AG04450 (cell line): ENCODE data around the gene PDZRN3. TPM values are rescaled to one million over a fixed set of nuclear protein-coding genes. Genes with fewer than 3 reads are reported as not detected.

Experiments
- CTCF ChIA-PET: fragments of 300-600, 350-600 bp; formaldehyde crosslinking; extraction: SDS; loops from one replicate; lab custom pipeline; 2022; ENCODE audit warnings: antibody characterized with exemption, inconsistent platforms; lab: Charles Lee
- POLR2A ChIA-PET: fragments of 350-600 bp; formaldehyde crosslinking; extraction: SDS; loops from one replicate; lab custom pipeline; 2021; ENCODE audit warnings: antibody characterized with exemption, inconsistent platforms; lab: Yijun Ruan, JAX
- DNase-seq: peaks from one replicate; pipeline ENCODE4 v3.0.0-alpha.2; 2011; ENCODE audit warnings: low read depth, low spot score
- H3K27ac ChIP-seq: one replicate; pipeline ENCODE4 v1.5.1; 2012; ENCODE audit warnings: low read depth, low read length, control low read depth
- H3K27me3 ChIP-seq: one replicate; pipeline ENCODE4 v1.6.0; 2012; ENCODE audit warnings: low read length; ENCODE audit not compliant: control insufficient read depth, insufficient read depth
- H3K4me3 ChIP-seq: 2 replicates; pipeline ENCODE4 v1.5.1; 2011; ENCODE audit warnings: mild to moderate bottlenecking, low read depth, low read length, control low read depth
- H3K9me3 ChIP-seq: 2 replicates; pipeline ENCODE4 v1.5.1; 2012; ENCODE audit warnings: low read length; ENCODE audit not compliant: control insufficient read depth, insufficient read depth
- CTCF ChIP-seq: IDR thresholded peaks from 2 replicates; pipeline ENCODE4 v1.5.1; 2011; ENCODE audit warnings: low read depth, low read length, control low read depth, inconsistent platforms
- polyA minus RNA-seq: library from RNA; depleted of rRNA, polyadenylated mRNA; stranded (reverse); fragments of >200 nt; gene quantifications from 2 replicates; pipeline ENCODE4 v1.2.3, GENCODE V29; 2011; rRNA and poly(A)+ RNA removed
- polyA plus RNA-seq: library from polyadenylated mRNA; depleted of rRNA; stranded (reverse); fragments of >200 nt; gene quantifications from 2 replicates; pipeline ENCODE4 v1.2.3, GENCODE V29; 2011; rRNA removed

PDZRN3 gene
- polyA plus RNA-seq (14.7 and 22.7 TPM in 2 replicates), polyA minus RNA-seq (49.2 and 57.9 TPM in 2 replicates)

GRCh38 chr3:73624821-73625665 lies at the start of gene PDZRN3:
Gene PDZRN3 (minus strand): TSS chr3:73624941.
- no peaks in the 10 kb centered on the region for H3K27me3 ChIP-seq
- no peak for TF ChIP-seq CTCF
- H3K27ac ChIP-seq, result no peak within 1 kb of the TSS
- CTCF ChIA-PET, result interaction anchor here (1.0 to 3.1 kb wide), 5 partner anchors 11 to 234 kb away, joined by 3 to 17 read pairs (median 3); no protein-coding TSS in a partner anchor
- POLR2A ChIA-PET, result interaction anchor here (0.8 to 3.3 kb wide), 5 partner anchors 10 to 114 kb away, joined by 3 to 17 read pairs (median 3); no protein-coding TSS in a partner anchor
- no peak for DNase-seq
- peak within 1 kb of the TSS; percentile 89 for H3K4me3 ChIP-seq
- H3K9me3 ChIP-seq, result no peaks in the 10 kb centered on the region; the same call in 1 of the 2 replicates

- TF ChIP-seq CTCF, result no peak
- Histone ChIP-seq H3K27me3 (no peaks in the 10 kb centered on the region), H3K27ac (no peak overlapping the region), H3K4me3 (no peak overlapping the region), H3K9me3 (no peaks in the 10 kb centered on the region)
- CTCF ChIA-PET, result no interaction called here
- DNase-seq, result no peak
- POLR2A ChIA-PET, result no interaction called here
Observed at GRCh38 chr3:73674280-73674679, 49.5 kb upstream of the PDZRN3 start.

- Histone ChIP-seq H3K4me3 (no peak overlapping the region), H3K9me3 (no peaks in the 10 kb centered on the region), H3K27ac (no peak overlapping the region), H3K27me3 (no peaks in the 10 kb centered on the region)
- ChIA-PET POLR2A (no interaction called here), CTCF (no interaction called here)
- TF ChIP-seq CTCF, result no peak
- DNase-seq, result peak; percentile 24
Observed at GRCh38 chr3:73669260-73669659, 44.5 kb upstream of the PDZRN3 start.

- CTCF ChIA-PET, result no interaction called here
- TF ChIP-seq CTCF, result no peak
- no peaks in the 10 kb centered on the region for H3K9me3 ChIP-seq
- POLR2A ChIA-PET, result no interaction called here
- H3K4me3 ChIP-seq, result no peak overlapping the region
- DNase-seq, result no peak
- no peaks in the 10 kb centered on the region for H3K27me3 ChIP-seq
- no peak overlapping the region for H3K27ac ChIP-seq
Observed at GRCh38 chr3:73668391-73668790, 43.6 kb upstream of the PDZRN3 start.

- CTCF ChIA-PET, result no interaction called here
Observed at GRCh38 chr3:73667889-73668288, 43.1 kb upstream of the PDZRN3 start.

More at GRCh38 chr3:73667889-73668288, 43.1 kb upstream of the PDZRN3 start:
- TF ChIP-seq CTCF, result no peak
- no peak for DNase-seq
- no peaks in the 10 kb centered on the region for H3K27me3 ChIP-seq
- no peaks in the 10 kb centered on the region for H3K9me3 ChIP-seq
- no peak overlapping the region for H3K4me3 ChIP-seq
- POLR2A ChIA-PET, result no interaction called here
- no peak overlapping the region for H3K27ac ChIP-seq
